ENCODE measurements around the gene ERMAP. TPM values are rescaled to one million over a fixed set of nuclear protein-coding genes. Genes with fewer than 3 reads are reported as not detected.
"Not testable (repeated sequence)": the region's sequence is repeated elsewhere in the genome, so short reads cannot be mapped to it uniquely, and the experiment has no call there.

Gene ERMAP
- total RNA-seq, 1 experiment from 2014 or later, result 8.8 TPM

GRCh38 chr1:42869254-42869653, 52.3 kb downstream of the ERMAP start:
- DNase-seq (ENCODE audit: low read depth), result not testable (repeated sequence)

GRCh38 chr1:42869751-42870150, 52.8 kb downstream of the ERMAP start:
- DNase-seq (ENCODE audit: low read depth), result not testable (repeated sequence)

GRCh38 chr1:42873108-42873507, 56.2 kb downstream of the ERMAP start:
- not testable (repeated sequence) for DNase-seq (ENCODE audit: low read depth)

- no peak for DNase-seq (ENCODE audit: low read depth)
Observed at GRCh38 chr1:42873670-42874069, 56.7 kb downstream of the ERMAP start.

GRCh38 chr1:42876009-42876408, 59.1 kb downstream of the ERMAP start:
- no peak for DNase-seq (ENCODE audit: low read depth)

- no peak for DNase-seq (ENCODE audit: low read depth)
Observed at GRCh38 chr1:42877380-42877779, 60.5 kb downstream of the ERMAP start.

- no peak for DNase-seq (ENCODE audit: low read depth)
Observed at GRCh38 chr1:42880384-42880783, 63.5 kb downstream of the ERMAP start.

GRCh38 chr1:42886046-42886739, 69.3 kb downstream of the ERMAP start:
- DNase-seq (ENCODE audit: low read depth), result no peak

- no peak for DNase-seq (ENCODE audit: low read depth)
Observed at GRCh38 chr1:42886800-42887199, 69.9 kb downstream of the ERMAP start.

- no peak for DNase-seq (ENCODE audit: low read depth)
Observed at GRCh38 chr1:42887366-42887765, 70.4 kb downstream of the ERMAP start.

- DNase-seq (ENCODE audit: low read depth), result no peak
Observed at GRCh38 chr1:42888013-42888633, 71.2 kb downstream of the ERMAP start.

- no peak for DNase-seq (ENCODE audit: low read depth)
Observed at GRCh38 chr1:42889264-42889663, 72.3 kb downstream of the ERMAP start.

GRCh38 chr1:42891465-42892138, 74.7 kb downstream of the ERMAP start:
- DNase-seq (ENCODE audit: low read depth), result no peak

Other genes starting within 250 kb of the ERMAP start
- gene PPIH, start 158.7 kb upstream of the ERMAP start, total RNA-seq (2014; rRNA removed), result 47.6 and 57.6 TPM in 2 replicates
- 1,026 and 1,116 TPM in 2 replicates for gene YBX1, start 134.7 kb upstream of the ERMAP start, total RNA-seq (2014; rRNA removed)
- not detected in 2 replicates for gene CLDN19, start 76.9 kb upstream of the ERMAP start, total RNA-seq (2014; rRNA removed)
- 76.3 and 90.9 TPM in 2 replicates for gene P3H1, start 50.1 kb upstream of the ERMAP start, total RNA-seq (2014; rRNA removed)
- gene C1orf50, start 49.9 kb upstream of the ERMAP start, total RNA-seq (2014; rRNA removed), result 4.2 and 7.6 TPM in 2 replicates
- 0.06 TPM in 1 of 2 replicates, not detected in the other for gene TMEM269, start 32.1 kb upstream of the ERMAP start, total RNA-seq (2014; rRNA removed)
- gene SVBP, start 275 bp downstream of the ERMAP start, total RNA-seq (2014; rRNA removed), result 15.3 and 19.7 TPM in 2 replicates
- 7.9 and 11.0 TPM in 2 replicates for gene ZNF691, start 29.5 kb downstream of the ERMAP start, total RNA-seq (2014; rRNA removed)
- gene SLC2A1, start 141.7 kb downstream of the ERMAP start, total RNA-seq (2014; rRNA removed), result 244 and 317 TPM in 2 replicates

Data from LHCN-M2 (cell line).